Fibroblast of mammary gland (primary cell): ENCODE data around the gene SLC29A2.

Experiments
- DNase-seq: peaks from one replicate; pipeline ENCODE4 v3.0.0-alpha.2; 2010; ENCODE audit warnings: low read depth
- H3K4me3 ChIP-seq: 2 replicates; pipeline ENCODE4 v1.5.1; 2011; ENCODE audit warnings: low read depth, mild to moderate bottlenecking, low read length, moderate library complexity; ENCODE audit not compliant: control insufficient read depth
- CTCF ChIP-seq: conservative IDR thresholded peaks from 2 replicates; pipeline ENCODE4 v1.5.1; 2011; ENCODE audit warnings: low read depth, low read length, inconsistent platforms; ENCODE audit not compliant: control insufficient read depth, insufficient read depth

SLC29A2 gene

GRCh38 chr11:66415423-66415822 is 43.9 kb upstream of the SLC29A2 start:
- TF ChIP-seq CTCF = no peak
- H3K4me3 ChIP-seq = no peak overlapping the region

GRCh38 chr11:66414120-66414934 is 42.8 kb upstream of the SLC29A2 start:
- no peak for DNase-seq
- no peak for TF ChIP-seq CTCF
- no peak overlapping the region for H3K4me3 ChIP-seq

More at GRCh38 chr11:66415423-66415822, 43.9 kb upstream of the SLC29A2 start:
- no peak for DNase-seq

GRCh38 chr11:66413167-66413566 is 41.6 kb upstream of the SLC29A2 start:
- TF ChIP-seq CTCF = no peak

GRCh38 chr11:66412110-66412509 is 40.5 kb upstream of the SLC29A2 start:
- no peak for TF ChIP-seq CTCF
- H3K4me3 ChIP-seq = no peak overlapping the region
- no peak for DNase-seq

More at GRCh38 chr11:66413167-66413566, 41.6 kb upstream of the SLC29A2 start:
- no peak for DNase-seq
- no peak overlapping the region for H3K4me3 ChIP-seq

GRCh38 chr11:66411323-66411722 is 39.8 kb upstream of the SLC29A2 start:
- no peak for TF ChIP-seq CTCF
- no peak overlapping the region for H3K4me3 ChIP-seq
- no peak for DNase-seq

- DNase-seq = no peak
- H3K4me3 ChIP-seq = no peak overlapping the region
- TF ChIP-seq CTCF = no peak
Measured at GRCh38 chr11:66410191-66410590, 38.6 kb upstream of the SLC29A2 start.

- no peak overlapping the region for H3K4me3 ChIP-seq
- no peak for DNase-seq
- TF ChIP-seq CTCF = no peak
Measured at GRCh38 chr11:66409226-66409625, 37.7 kb upstream of the SLC29A2 start.
